HEK293 (cell line): ENCODE measurements around the gene TMEM205.

Experiments used
- FEZF1 ChIP-seq: fragments of 450-650 bp; formaldehyde crosslinking; IDR thresholded peaks from 2 replicates; pipeline ENCODE4 v1.5.1; 2016; ENCODE audit warnings: missing biosample characterization, missing genetic modification characterization
- GLIS2 ChIP-seq: fragments of 450-650 bp; formaldehyde crosslinking; IDR thresholded peaks from 2 replicates; pipeline ENCODE4 v1.5.1; 2016; ENCODE audit warnings: missing biosample characterization, missing genetic modification characterization
- KLF1 ChIP-seq: fragments of 450-650 bp; formaldehyde crosslinking; IDR thresholded peaks from 2 replicates; pipeline ENCODE4 v1.5.1; 2016; ENCODE audit warnings: missing biosample characterization, missing genetic modification characterization
- KLF8 ChIP-seq: fragments of 450-650 bp; formaldehyde crosslinking; IDR thresholded peaks from 2 replicates; pipeline ENCODE4 v1.5.1; 2016; ENCODE audit warnings: missing biosample characterization, missing genetic modification characterization
- MZF1 ChIP-seq: fragments of 450-650 bp; formaldehyde crosslinking; IDR thresholded peaks from 2 replicates; pipeline ENCODE4 v1.5.1; 2017; ENCODE audit warnings: missing biosample characterization, missing genetic modification characterization, borderline replicate concordance
- OSR2 ChIP-seq: fragments of 450-650 bp; formaldehyde crosslinking; IDR thresholded peaks from 2 replicates; pipeline ENCODE4 v1.5.1; 2016; ENCODE audit warnings: missing biosample characterization, missing genetic modification characterization
- RBAK ChIP-seq: fragments of 450-650 bp; formaldehyde crosslinking; IDR thresholded peaks from 2 replicates; pipeline ENCODE4 v1.5.1; 2016; ENCODE audit warnings: missing biosample characterization, missing genetic modification characterization
- SETDB1 ChIP-seq: IDR thresholded peaks from one replicate; pipeline ENCODE4 v1.6.1; 2017; ENCODE audit warnings: mild to moderate bottlenecking, low read length, moderate library complexity, mixed read lengths; ENCODE audit not compliant: insufficient read length
- SP7 ChIP-seq: fragments of 450-650 bp; formaldehyde crosslinking; IDR thresholded peaks from 2 replicates; pipeline ENCODE4 v1.5.1; 2016; ENCODE audit warnings: missing biosample characterization, missing genetic modification characterization
- YY1 ChIP-seq: fragments of 450-650 bp; formaldehyde crosslinking; IDR thresholded peaks from 2 replicates; pipeline ENCODE4 v1.5.1; 2018; ENCODE audit warnings: missing biosample characterization, missing genetic modification characterization
- YY2 ChIP-seq: fragments of 450-650 bp; formaldehyde crosslinking; IDR thresholded peaks from 2 replicates; pipeline ENCODE4 v1.5.1; 2016; ENCODE audit warnings: missing biosample characterization, missing genetic modification characterization
- ZIC2 ChIP-seq: fragments of 450-650 bp; formaldehyde crosslinking; IDR thresholded peaks from 2 replicates; pipeline ENCODE4 v1.5.1; 2016; ENCODE audit warnings: missing biosample characterization, missing genetic modification characterization
- ZNF114 ChIP-seq: fragments of 450-650 bp; formaldehyde crosslinking; IDR thresholded peaks from 2 replicates; pipeline ENCODE4 v1.5.0; 2017; ENCODE audit warnings: missing biosample characterization, missing genetic modification characterization
- ZNF132 ChIP-seq: fragments of 450-650 bp; formaldehyde crosslinking; IDR thresholded peaks from 2 replicates; pipeline ENCODE4 v1.5.1; 2017; ENCODE audit warnings: missing biosample characterization, missing genetic modification characterization, borderline replicate concordance
- ZNF175 ChIP-seq: fragments of 450-650 bp; formaldehyde crosslinking; IDR thresholded peaks from 2 replicates; pipeline ENCODE4 v1.5.1; 2016; ENCODE audit warnings: missing biosample characterization, missing genetic modification characterization
- ZNF23 ChIP-seq: fragments of 450-650 bp; formaldehyde crosslinking; IDR thresholded peaks from 2 replicates; pipeline ENCODE4 v1.5.1; 2016; ENCODE audit warnings: missing biosample characterization, missing genetic modification characterization, borderline replicate concordance
- ZNF239 ChIP-seq: fragments of 450-650 bp; formaldehyde crosslinking; IDR thresholded peaks from 2 replicates; pipeline ENCODE4 v1.5.1; 2016; ENCODE audit warnings: missing biosample characterization, missing genetic modification characterization
- ZNF24 ChIP-seq: fragments of 450-650 bp; formaldehyde crosslinking; IDR thresholded peaks from 2 replicates; pipeline ENCODE4 v1.5.1; 2016; ENCODE audit warnings: missing biosample characterization, missing genetic modification characterization
- ZNF311 ChIP-seq: fragments of 450-650 bp; formaldehyde crosslinking; IDR thresholded peaks from 2 replicates; pipeline ENCODE4 v1.5.1; 2017; ENCODE audit warnings: missing biosample characterization, missing genetic modification characterization, borderline replicate concordance
- ZNF423 ChIP-seq: fragments of 450-650 bp; formaldehyde crosslinking; IDR thresholded peaks from 2 replicates; pipeline ENCODE4 v1.5.1; 2016; ENCODE audit warnings: missing biosample characterization, missing genetic modification characterization
- ZNF426 ChIP-seq: fragments of 450-650 bp; formaldehyde crosslinking; IDR thresholded peaks from 2 replicates; pipeline ENCODE4 v1.5.1; 2017; ENCODE audit warnings: missing biosample characterization, missing genetic modification characterization, mild to moderate bottlenecking, inconsistent platforms, moderate library complexity
- ZNF514 ChIP-seq: fragments of 450-650 bp; formaldehyde crosslinking; IDR thresholded peaks from 2 replicates; pipeline ENCODE4 v1.5.1; 2016; ENCODE audit warnings: missing biosample characterization, missing genetic modification characterization
- ZNF521 ChIP-seq: fragments of 450-650 bp; formaldehyde crosslinking; IDR thresholded peaks from 2 replicates; pipeline ENCODE4 v1.5.1; 2017; ENCODE audit warnings: missing biosample characterization, mild to moderate bottlenecking, missing genetic modification characterization
- ZNF549 ChIP-seq: fragments of 450-650 bp; IDR thresholded peaks from 2 replicates; pipeline ENCODE4 v1.5.1; 2018; ENCODE audit warnings: missing biosample characterization, missing genetic modification characterization, mild to moderate bottlenecking, inconsistent platforms, moderate library complexity
- ZNF555 ChIP-seq: fragments of 450-650 bp; formaldehyde crosslinking; conservative IDR thresholded peaks from 2 replicates; pipeline ENCODE4 v1.5.1; 2017; ENCODE audit warnings: missing biosample characterization, mild to moderate bottlenecking, missing genetic modification characterization, inconsistent platforms
- ZNF560 ChIP-seq: fragments of 450-650 bp; formaldehyde crosslinking; IDR thresholded peaks from 2 replicates; pipeline ENCODE4 v1.5.1; 2017; ENCODE audit warnings: missing biosample characterization, missing genetic modification characterization, borderline replicate concordance
- ZNF596 ChIP-seq: fragments of 450-650 bp; IDR thresholded peaks from 2 replicates; pipeline ENCODE4 v1.5.0; 2018; ENCODE audit warnings: missing biosample characterization, mild to moderate bottlenecking, missing genetic modification characterization, moderate library complexity
- ZNF701 ChIP-seq: fragments of 450-650 bp; formaldehyde crosslinking; IDR thresholded peaks from 2 replicates; pipeline ENCODE4 v1.5.1; 2016; ENCODE audit warnings: missing biosample characterization, missing genetic modification characterization
- ZNF777 ChIP-seq: fragments of 450-650 bp; formaldehyde crosslinking; IDR thresholded peaks from 2 replicates; pipeline ENCODE4 v1.5.1; 2017; ENCODE audit warnings: missing biosample characterization, missing genetic modification characterization, borderline replicate concordance
- ZNF791 ChIP-seq: fragments of 450-650 bp; formaldehyde crosslinking; IDR thresholded peaks from 2 replicates; pipeline ENCODE4 v1.5.1; 2016; ENCODE audit warnings: missing biosample characterization, missing genetic modification characterization
- ZNF830 ChIP-seq: fragments of 450-650 bp; IDR thresholded peaks from 2 replicates; pipeline ENCODE4 v1.5.0; 2018; ENCODE audit warnings: missing biosample characterization, missing genetic modification characterization, low read depth, mild to moderate bottlenecking, moderate library complexity
- TF ChIP-seq, protein P1 (sequence below): fragments of 450-650 bp; IDR thresholded peaks from 2 replicates; pipeline ENCODE4 v1.5.1; 2018; ENCODE audit warnings: missing biosample characterization, missing genetic modification characterization
- TF ChIP-seq, protein P2 (sequence below): fragments of 450-650 bp; formaldehyde crosslinking; IDR thresholded peaks from 2 replicates; pipeline ENCODE4 v1.5.1; 2016; ENCODE audit warnings: missing biosample characterization, missing genetic modification characterization
- TF ChIP-seq, protein P3 (sequence below): fragments of 450-650 bp; formaldehyde crosslinking; IDR thresholded peaks from 2 replicates; pipeline ENCODE4 v1.5.1; 2016; ENCODE audit warnings: missing biosample characterization, missing genetic modification characterization
- TF ChIP-seq, protein P4 (sequence below): fragments of 450-650 bp; formaldehyde crosslinking; optimal IDR thresholded peaks from 2 replicates; pipeline ENCODE3; 2016; ENCODE audit warnings: missing biosample characterization, mild to moderate bottlenecking, missing genetic modification characterization
- TF ChIP-seq, protein P5 (sequence below): fragments of 450-650 bp; formaldehyde crosslinking; IDR thresholded peaks from 2 replicates; pipeline ENCODE4 v1.5.1; 2016; ENCODE audit warnings: missing biosample characterization, missing genetic modification characterization

The TMEM205 gene

DNA sequence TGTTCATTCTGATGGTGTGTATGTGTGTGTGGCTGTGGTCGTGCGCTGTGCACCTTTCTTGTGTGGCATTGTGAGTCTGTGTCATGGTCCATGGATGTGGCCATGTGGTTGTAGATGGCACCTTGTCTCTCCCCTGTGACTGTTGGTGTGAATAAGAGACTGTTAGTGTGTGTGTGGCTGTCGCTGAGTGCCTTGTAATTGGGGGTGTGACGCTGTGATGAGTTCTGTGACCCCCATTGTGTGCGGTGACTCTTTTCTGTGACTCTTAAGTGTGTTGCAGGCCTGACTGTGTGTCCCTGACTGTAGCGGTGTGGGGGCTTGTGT is 10.0 kb upstream of the TMEM205 start (continued):
- TF ChIP-seq, protein P1, sequence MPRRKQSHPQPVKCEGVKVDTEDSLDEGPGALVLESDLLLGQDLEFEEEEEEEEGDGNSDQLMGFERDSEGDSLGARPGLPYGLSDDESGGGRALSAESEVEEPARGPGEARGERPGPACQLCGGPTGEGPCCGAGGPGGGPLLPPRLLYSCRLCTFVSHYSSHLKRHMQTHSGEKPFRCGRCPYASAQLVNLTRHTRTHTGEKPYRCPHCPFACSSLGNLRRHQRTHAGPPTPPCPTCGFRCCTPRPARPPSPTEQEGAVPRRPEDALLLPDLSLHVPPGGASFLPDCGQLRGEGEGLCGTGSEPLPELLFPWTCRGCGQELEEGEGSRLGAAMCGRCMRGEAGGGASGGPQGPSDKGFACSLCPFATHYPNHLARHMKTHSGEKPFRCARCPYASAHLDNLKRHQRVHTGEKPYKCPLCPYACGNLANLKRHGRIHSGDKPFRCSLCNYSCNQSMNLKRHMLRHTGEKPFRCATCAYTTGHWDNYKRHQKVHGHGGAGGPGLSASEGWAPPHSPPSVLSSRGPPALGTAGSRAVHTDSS (tag by site-specific recombination), result no peak
- TF ChIP-seq KLF8 (tag by site-specific recombination) (peak; percentile 9; the same call in 1 of the 2 replicates), ZNF596 (tag by site-specific recombination) (no peak), ZIC2 (no peak; the same call in 1 of the 2 replicates), ZNF239 (tag by site-specific recombination) (no peak; the same call in 1 of the 2 replicates), SETDB1 (no peak), ZNF701 (no peak), ZNF114 (tag by site-specific recombination) (no peak), ZNF24 (tag by site-specific recombination) (no peak), RBAK (no peak), ZNF514 (no peak), ZNF23 (tag by site-specific recombination) (no peak), ZNF777 (tag by site-specific recombination) (no peak), YY1 (no peak; the same call in 1 of the 2 replicates), KLF1 (tag by site-specific recombination) (no peak), ZNF830 (tag by site-specific recombination) (no peak), ZNF549 (no peak), ZNF175 (tag by site-specific recombination) (no peak), MZF1 (no peak), ZNF555 (tag by site-specific recombination) (no peak), ZNF423 (no peak), ZNF521 (no peak), GLIS2 (no peak), ZNF311 (peak; percentile 41; the same call in 1 of the 2 replicates), ZNF791 (no peak), YY2 (tag by site-specific recombination) (no peak), ZNF426 (tag by site-specific recombination) (no peak), OSR2 (no peak), ZNF132 (no peak), SP7 (tag by site-specific recombination) (no peak), ZNF560 (no peak), FEZF1 (no peak)
- TF ChIP-seq, protein P2, sequence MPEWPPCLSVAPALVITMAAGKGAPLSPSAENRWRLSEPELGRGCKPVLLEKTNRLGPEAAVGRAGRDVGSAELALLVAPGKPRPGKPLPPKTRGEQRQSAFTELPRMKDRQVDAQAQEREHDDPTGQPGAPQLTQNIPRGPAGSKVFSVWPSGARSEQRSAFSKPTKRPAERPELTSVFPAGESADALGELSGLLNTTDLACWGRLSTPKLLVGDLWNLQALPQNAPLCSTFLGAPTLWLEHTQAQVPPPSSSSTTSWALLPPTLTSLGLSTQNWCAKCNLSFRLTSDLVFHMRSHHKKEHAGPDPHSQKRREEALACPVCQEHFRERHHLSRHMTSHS, result no peak
- TF ChIP-seq, protein P3, sequence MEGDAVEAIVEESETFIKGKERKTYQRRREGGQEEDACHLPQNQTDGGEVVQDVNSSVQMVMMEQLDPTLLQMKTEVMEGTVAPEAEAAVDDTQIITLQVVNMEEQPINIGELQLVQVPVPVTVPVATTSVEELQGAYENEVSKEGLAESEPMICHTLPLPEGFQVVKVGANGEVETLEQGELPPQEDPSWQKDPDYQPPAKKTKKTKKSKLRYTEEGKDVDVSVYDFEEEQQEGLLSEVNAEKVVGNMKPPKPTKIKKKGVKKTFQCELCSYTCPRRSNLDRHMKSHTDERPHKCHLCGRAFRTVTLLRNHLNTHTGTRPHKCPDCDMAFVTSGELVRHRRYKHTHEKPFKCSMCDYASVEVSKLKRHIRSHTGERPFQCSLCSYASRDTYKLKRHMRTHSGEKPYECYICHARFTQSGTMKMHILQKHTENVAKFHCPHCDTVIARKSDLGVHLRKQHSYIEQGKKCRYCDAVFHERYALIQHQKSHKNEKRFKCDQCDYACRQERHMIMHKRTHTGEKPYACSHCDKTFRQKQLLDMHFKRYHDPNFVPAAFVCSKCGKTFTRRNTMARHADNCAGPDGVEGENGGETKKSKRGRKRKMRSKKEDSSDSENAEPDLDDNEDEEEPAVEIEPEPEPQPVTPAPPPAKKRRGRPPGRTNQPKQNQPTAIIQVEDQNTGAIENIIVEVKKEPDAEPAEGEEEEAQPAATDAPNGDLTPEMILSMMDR (tag by site-specific recombination), result no peak
- TF ChIP-seq, protein P4, sequence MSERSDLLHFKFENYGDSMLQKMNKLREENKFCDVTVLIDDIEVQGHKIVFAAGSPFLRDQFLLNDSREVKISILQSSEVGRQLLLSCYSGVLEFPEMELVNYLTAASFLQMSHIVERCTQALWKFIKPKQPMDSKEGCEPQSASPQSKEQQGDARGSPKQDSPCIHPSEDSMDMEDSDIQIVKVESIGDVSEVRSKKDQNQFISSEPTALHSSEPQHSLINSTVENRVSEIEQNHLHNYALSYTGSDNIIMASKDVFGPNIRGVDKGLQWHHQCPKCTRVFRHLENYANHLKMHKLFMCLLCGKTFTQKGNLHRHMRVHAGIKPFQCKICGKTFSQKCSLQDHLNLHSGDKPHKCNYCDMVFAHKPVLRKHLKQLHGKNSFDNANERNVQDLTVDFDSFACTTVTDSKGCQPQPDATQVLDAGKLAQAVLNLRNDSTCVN (tag by site-specific recombination), result peak; percentile 7
- TF ChIP-seq, protein P5, sequence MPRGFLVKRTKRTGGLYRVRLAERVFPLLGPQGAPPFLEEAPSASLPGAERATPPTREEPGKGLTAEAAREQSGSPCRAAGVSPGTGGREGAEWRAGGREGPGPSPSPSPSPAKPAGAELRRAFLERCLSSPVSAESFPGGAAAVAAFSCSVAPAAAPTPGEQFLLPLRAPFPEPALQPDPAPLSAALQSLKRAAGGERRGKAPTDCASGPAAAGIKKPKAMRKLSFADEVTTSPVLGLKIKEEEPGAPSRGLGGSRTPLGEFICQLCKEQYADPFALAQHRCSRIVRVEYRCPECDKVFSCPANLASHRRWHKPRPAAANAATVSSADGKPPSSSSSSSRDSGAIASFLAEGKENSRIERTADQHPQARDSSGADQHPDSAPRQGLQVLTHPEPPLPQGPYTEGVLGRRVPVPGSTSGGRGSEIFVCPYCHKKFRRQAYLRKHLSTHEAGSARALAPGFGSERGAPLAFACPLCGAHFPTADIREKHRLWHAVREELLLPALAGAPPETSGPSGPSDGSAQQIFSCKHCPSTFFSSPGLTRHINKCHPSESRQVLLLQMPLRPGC (tag by site-specific recombination), result peak; percentile 16; the same call in 1 of the 2 replicates
